Measurements from ENCODE around the gene UBE2H.
"Not testable (repeated sequence)": the region's sequence is repeated elsewhere in the genome, so short reads cannot be mapped to it uniquely, and the experiment has no call there.

The UBE2H gene

GRCh38 chr7:129841465-129841864 is 111.3 kb downstream of the UBE2H start:
- DNase-seq = no peak

GRCh38 chr7:129840757-129841156 is 112.0 kb downstream of the UBE2H start:
- DNase-seq = no peak

- DNase-seq = no peak
These were observed 115.8 kb downstream of the UBE2H start for GRCh38 chr7:129836983-129837382.

GRCh38 chr7:129835569-129835968 is 117.2 kb downstream of the UBE2H start:
- DNase-seq = no peak

- not testable (repeated sequence) for DNase-seq
These were observed 119.4 kb downstream of the UBE2H start for GRCh38 chr7:129833353-129833752.

- DNase-seq = no peak
These were observed 120.0 kb downstream of the UBE2H start for GRCh38 chr7:129832701-129833227.

GRCh38 chr7:129832282-129832681 is 120.5 kb downstream of the UBE2H start:
- DNase-seq = no peak

GRCh38 chr7:129831424-129832058 is 121.2 kb downstream of the UBE2H start:
- DNase-seq = no peak

GRCh38 chr7:129830949-129831348 is 121.8 kb downstream of the UBE2H start:
- no peak for DNase-seq

GRCh38 chr7:129829737-129830631 is 122.8 kb downstream of the UBE2H start:
- DNase-seq = peak; percentile 9

- no peak for DNase-seq
These were observed 123.6 kb downstream of the UBE2H start for GRCh38 chr7:129828989-129829736.

- no peak for DNase-seq
These were observed 124.5 kb downstream of the UBE2H start for GRCh38 chr7:129828078-129828762.

- DNase-seq = no peak
These were observed 125.2 kb downstream of the UBE2H start for GRCh38 chr7:129827467-129827990.

- DNase-seq = not testable (repeated sequence)
These were observed 125.9 kb downstream of the UBE2H start for GRCh38 chr7:129826895-129827294.

GRCh38 chr7:129825209-129825970 is 127.4 kb downstream of the UBE2H start:
- peak; percentile 83 for DNase-seq

- DNase-seq = peak; percentile 84
These were observed 128.2 kb downstream of the UBE2H start for GRCh38 chr7:129824291-129825208.

GRCh38 chr7:129823143-129823542 is 129.6 kb downstream of the UBE2H start:
- not testable (repeated sequence) for DNase-seq

- DNase-seq = no peak
These were observed 131.3 kb downstream of the UBE2H start for GRCh38 chr7:129821476-129821875.

GRCh38 chr7:129816742-129817141 is 136.0 kb downstream of the UBE2H start:
- DNase-seq = no peak

- DNase-seq = no peak
These were observed 144.9 kb downstream of the UBE2H start for GRCh38 chr7:129807863-129808262.

Measured in NCI-H774 (cell line).